DMS79 treated with DMSO at 0.1 percent for 48 hours (cell line): Measurements from ENCODE around the gene TNIK.

Source experiments
- DNase-seq: peaks from one replicate; lab custom pipeline; 2025; lab: John Stamatoyannopoulos, UW

TNIK gene

GRCh38 chr3:171340434-171340833, 119.8 kb downstream of the TNIK start:
- no peak for DNase-seq

GRCh38 chr3:171339598-171339997, 120.6 kb downstream of the TNIK start:
- DNase-seq, result peak; percentile 16

- DNase-seq, result peak; percentile 22
These were observed 123.8 kb downstream of the TNIK start for GRCh38 chr3:171336406-171336805.

GRCh38 chr3:171335559-171335958, 124.6 kb downstream of the TNIK start:
- DNase-seq, result no peak

- peak; percentile 24 for DNase-seq
These were observed 125.8 kb downstream of the TNIK start for GRCh38 chr3:171334465-171334811.

- no peak for DNase-seq
These were observed 126.3 kb downstream of the TNIK start for GRCh38 chr3:171333784-171334464.

GRCh38 chr3:171330938-171331337, 129.3 kb downstream of the TNIK start:
- DNase-seq, result no peak

GRCh38 chr3:171329746-171330145, 130.5 kb downstream of the TNIK start:
- DNase-seq, result no peak

- no peak for DNase-seq
These were observed 131.7 kb downstream of the TNIK start for GRCh38 chr3:171328419-171329082.

- DNase-seq, result no peak
These were observed 132.6 kb downstream of the TNIK start for GRCh38 chr3:171327441-171328174.

GRCh38 chr3:171326717-171327440, 133.3 kb downstream of the TNIK start:
- no peak for DNase-seq

- DNase-seq, result no peak
These were observed 136.2 kb downstream of the TNIK start for GRCh38 chr3:171323938-171324536.

GRCh38 chr3:171321559-171322360, 138.4 kb downstream of the TNIK start:
- DNase-seq, result no peak

GRCh38 chr3:171320750-171321558, 139.3 kb downstream of the TNIK start:
- no peak for DNase-seq

GRCh38 chr3:171317171-171317570, 143.0 kb downstream of the TNIK start:
- DNase-seq, result no peak

- no peak for DNase-seq
These were observed 144.3 kb downstream of the TNIK start for GRCh38 chr3:171315919-171316318.

GRCh38 chr3:171315101-171315500, 145.1 kb downstream of the TNIK start:
- DNase-seq, result no peak

- no peak for DNase-seq
These were observed 145.9 kb downstream of the TNIK start for GRCh38 chr3:171314341-171314740.

GRCh38 chr3:171313702-171314101, 146.5 kb downstream of the TNIK start:
- DNase-seq, result no peak

- DNase-seq, result peak; percentile 82
These were observed 147.5 kb downstream of the TNIK start for GRCh38 chr3:171312741-171313140.
